HEK293 (cell line): ENCODE data around the gene LRP8.

Experiments used
- EGR2 ChIP-seq: fragments of 450-650 bp; formaldehyde crosslinking; IDR thresholded peaks from 2 replicates; pipeline ENCODE4 v1.5.1; 2016; ENCODE audit warnings: low read depth, missing biosample characterization, missing genetic modification characterization
- HOXD13 ChIP-seq: sonication (generic); formaldehyde crosslinking; IDR thresholded peaks from 2 replicates; pipeline ENCODE4 v1.8.0; 2022; ENCODE audit warnings: missing genetic modification reagents, borderline replicate concordance
- KLF1 ChIP-seq: fragments of 450-650 bp; formaldehyde crosslinking; IDR thresholded peaks from 2 replicates; pipeline ENCODE4 v1.5.1; 2016; ENCODE audit warnings: missing biosample characterization, missing genetic modification characterization
- KLF16 ChIP-seq: fragments of 450-650 bp; formaldehyde crosslinking; IDR thresholded peaks from 2 replicates; pipeline ENCODE4 v1.5.1; 2017; ENCODE audit warnings: missing biosample characterization, missing genetic modification characterization
- PRDM4 ChIP-seq: fragments of 450-650 bp; formaldehyde crosslinking; IDR thresholded peaks from 2 replicates; pipeline ENCODE4 v1.5.1; 2017; ENCODE audit warnings: missing biosample characterization, missing genetic modification characterization
- TCF7L2 ChIP-seq: IDR thresholded peaks from 2 replicates; pipeline ENCODE4 v1.6.1; 2011; ENCODE audit warnings: low read depth, mild to moderate bottlenecking, inconsistent platforms, low read length, moderate library complexity, borderline replicate concordance
- ZBTB17 ChIP-seq: fragments of 450-650 bp; formaldehyde crosslinking; IDR thresholded peaks from 2 replicates; pipeline ENCODE4 v1.5.1; 2016; ENCODE audit warnings: missing biosample characterization, missing genetic modification characterization
- ZBTB21 ChIP-seq: fragments of 450-650 bp; formaldehyde crosslinking; IDR thresholded peaks from 2 replicates; pipeline ENCODE4 v1.5.1; 2017; ENCODE audit warnings: missing biosample characterization, missing genetic modification characterization
- ZFHX2 ChIP-seq: fragments of 450-650 bp; formaldehyde crosslinking; conservative IDR thresholded peaks from 2 replicates; pipeline ENCODE4 v1.5.1; 2016; ENCODE audit warnings: missing biosample characterization, missing genetic modification characterization
- ZNF148 ChIP-seq: fragments of 450-650 bp; formaldehyde crosslinking; IDR thresholded peaks from 2 replicates; pipeline ENCODE4 v1.5.0; 2017; ENCODE audit warnings: missing biosample characterization, missing genetic modification characterization, borderline replicate concordance
- ZNF302 ChIP-seq: fragments of 450-650 bp; formaldehyde crosslinking; IDR thresholded peaks from 2 replicates; pipeline ENCODE4 v1.5.1; 2016; ENCODE audit warnings: missing biosample characterization, missing genetic modification characterization, low read depth
- ZNF354C ChIP-seq: fragments of 450-650 bp; formaldehyde crosslinking; IDR thresholded peaks from 2 replicates; pipeline ENCODE4 v1.5.1; 2016; ENCODE audit warnings: missing biosample characterization, missing genetic modification characterization, low read depth, borderline replicate concordance
- ZNF404 ChIP-seq: fragments of 450-650 bp; formaldehyde crosslinking; IDR thresholded peaks from 2 replicates; pipeline ENCODE4 v1.5.1; 2017; ENCODE audit warnings: missing biosample characterization, missing genetic modification characterization
- ZNF48 ChIP-seq: fragments of 450-650 bp; formaldehyde crosslinking; IDR thresholded peaks from 2 replicates; pipeline ENCODE4 v1.5.1; 2016; ENCODE audit warnings: missing biosample characterization, missing genetic modification characterization
- ZNF510 ChIP-seq: fragments of 450-650 bp; formaldehyde crosslinking; IDR thresholded peaks from 2 replicates; pipeline ENCODE4 v1.5.1; 2018; ENCODE audit warnings: mild to moderate bottlenecking, missing genetic modification characterization, missing biosample characterization; ENCODE audit not compliant: insufficient replicate concordance
- ZNF768 ChIP-seq: fragments of 450-650 bp; formaldehyde crosslinking; IDR thresholded peaks from 2 replicates; pipeline ENCODE4 v1.5.1; 2018; ENCODE audit warnings: missing biosample characterization, mild to moderate bottlenecking, missing genetic modification characterization
- ZNF792 ChIP-seq: fragments of 450-650 bp; formaldehyde crosslinking; IDR thresholded peaks from 2 replicates; pipeline ENCODE4 v1.5.1; 2016; ENCODE audit warnings: missing biosample characterization, missing genetic modification characterization
- ZNF837 ChIP-seq: fragments of 450-650 bp; formaldehyde crosslinking; IDR thresholded peaks from 2 replicates; pipeline ENCODE4 v1.5.1; 2016; ENCODE audit warnings: missing biosample characterization, missing genetic modification characterization
- ZXDB ChIP-seq: fragments of 450-650 bp; formaldehyde crosslinking; IDR thresholded peaks from 2 replicates; pipeline ENCODE4 v1.5.1; 2016; ENCODE audit warnings: missing biosample characterization, missing genetic modification characterization
- TF ChIP-seq, protein P1 (sequence below): fragments of 450-650 bp; formaldehyde crosslinking; IDR thresholded peaks from 2 replicates; pipeline ENCODE4 v1.5.1; 2016; ENCODE audit warnings: missing biosample characterization, missing genetic modification characterization
- TF ChIP-seq, protein P2 (sequence below): fragments of 450-650 bp; formaldehyde crosslinking; conservative IDR thresholded peaks from 2 replicates; pipeline ENCODE4 v1.5.1; 2016; ENCODE audit warnings: low read depth, missing biosample characterization, missing genetic modification characterization

Gene LRP8

GRCh38 chr1:53316424-53316765 lies 11.5 kb downstream of the LRP8 start (continued):
- TF ChIP-seq, protein P1, sequence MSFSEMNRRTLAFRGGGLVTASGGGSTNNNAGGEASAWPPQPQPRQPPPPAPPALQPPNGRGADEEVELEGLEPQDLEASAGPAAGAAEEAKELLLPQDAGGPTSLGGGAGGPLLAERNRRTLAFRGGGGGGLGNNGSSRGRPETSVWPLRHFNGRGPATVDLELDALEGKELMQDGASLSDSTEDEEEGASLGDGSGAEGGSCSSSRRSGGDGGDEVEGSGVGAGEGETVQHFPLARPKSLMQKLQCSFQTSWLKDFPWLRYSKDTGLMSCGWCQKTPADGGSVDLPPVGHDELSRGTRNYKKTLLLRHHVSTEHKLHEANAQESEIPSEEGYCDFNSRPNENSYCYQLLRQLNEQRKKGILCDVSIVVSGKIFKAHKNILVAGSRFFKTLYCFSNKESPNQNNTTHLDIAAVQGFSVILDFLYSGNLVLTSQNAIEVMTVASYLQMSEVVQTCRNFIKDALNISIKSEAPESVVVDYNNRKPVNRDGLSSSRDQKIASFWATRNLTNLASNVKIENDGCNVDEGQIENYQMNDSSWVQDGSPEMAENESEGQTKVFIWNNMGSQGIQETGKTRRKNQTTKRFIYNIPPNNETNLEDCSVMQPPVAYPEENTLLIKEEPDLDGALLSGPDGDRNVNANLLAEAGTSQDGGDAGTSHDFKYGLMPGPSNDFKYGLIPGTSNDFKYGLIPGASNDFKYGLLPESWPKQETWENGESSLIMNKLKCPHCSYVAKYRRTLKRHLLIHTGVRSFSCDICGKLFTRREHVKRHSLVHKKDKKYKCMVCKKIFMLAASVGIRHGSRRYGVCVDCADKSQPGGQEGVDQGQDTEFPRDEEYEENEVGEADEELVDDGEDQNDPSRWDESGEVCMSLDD (tag by site-specific recombination) = no peak
- TF ChIP-seq ZNF768 = no peak
- no peak for TF ChIP-seq TCF7L2
- no peak for TF ChIP-seq ZNF792 (tag by site-specific recombination)
- no peak for TF ChIP-seq KLF16
- TF ChIP-seq ZNF48 = no peak
- no peak for TF ChIP-seq KLF1 (tag by site-specific recombination)
- TF ChIP-seq, protein P2, sequence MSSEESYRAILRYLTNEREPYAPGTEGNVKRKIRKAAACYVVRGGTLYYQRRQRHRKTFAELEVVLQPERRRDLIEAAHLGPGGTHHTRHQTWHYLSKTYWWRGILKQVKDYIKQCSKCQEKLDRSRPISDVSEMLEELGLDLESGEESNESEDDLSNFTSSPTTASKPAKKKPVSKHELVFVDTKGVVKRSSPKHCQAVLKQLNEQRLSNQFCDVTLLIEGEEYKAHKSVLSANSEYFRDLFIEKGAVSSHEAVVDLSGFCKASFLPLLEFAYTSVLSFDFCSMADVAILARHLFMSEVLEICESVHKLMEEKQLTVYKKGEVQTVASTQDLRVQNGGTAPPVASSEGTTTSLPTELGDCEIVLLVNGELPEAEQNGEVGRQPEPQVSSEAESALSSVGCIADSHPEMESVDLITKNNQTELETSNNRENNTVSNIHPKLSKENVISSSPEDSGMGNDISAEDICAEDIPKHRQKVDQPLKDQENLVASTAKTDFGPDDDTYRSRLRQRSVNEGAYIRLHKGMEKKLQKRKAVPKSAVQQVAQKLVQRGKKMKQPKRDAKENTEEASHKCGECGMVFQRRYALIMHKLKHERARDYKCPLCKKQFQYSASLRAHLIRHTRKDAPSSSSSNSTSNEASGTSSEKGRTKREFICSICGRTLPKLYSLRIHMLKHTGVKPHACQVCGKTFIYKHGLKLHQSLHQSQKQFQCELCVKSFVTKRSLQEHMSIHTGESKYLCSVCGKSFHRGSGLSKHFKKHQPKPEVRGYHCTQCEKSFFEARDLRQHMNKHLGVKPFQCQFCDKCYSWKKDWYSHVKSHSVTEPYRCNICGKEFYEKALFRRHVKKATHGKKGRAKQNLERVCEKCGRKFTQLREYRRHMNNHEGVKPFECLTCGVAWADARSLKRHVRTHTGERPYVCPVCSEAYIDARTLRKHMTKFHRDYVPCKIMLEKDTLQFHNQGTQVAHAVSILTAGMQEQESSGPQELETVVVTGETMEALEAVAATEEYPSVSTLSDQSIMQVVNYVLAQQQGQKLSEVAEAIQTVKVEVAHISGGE (tag by site-specific recombination) = no peak
- no peak for TF ChIP-seq ZXDB (tag by site-specific recombination)
- no peak for TF ChIP-seq PRDM4 (tag by site-specific recombination)
- no peak for TF ChIP-seq ZNF148
- no peak for TF ChIP-seq ZNF837 (tag by site-specific recombination)
- no peak for TF ChIP-seq ZNF510 (tag by site-specific recombination)
- TF ChIP-seq ZBTB17 (tag by site-specific recombination) = peak; percentile 4; the same call in 1 of the 2 replicates
- TF ChIP-seq ZNF404 = no peak
- no peak for TF ChIP-seq ZNF302 (tag by site-specific recombination)
- TF ChIP-seq ZNF354C (tag by site-specific recombination) = no peak
- TF ChIP-seq ZFHX2 (tag by site-specific recombination) = 0 out of 2 replicates have a peak, but pooled peaks have one; percentile 7
- no peak for TF ChIP-seq HOXD13 (CRISPR knock-in tag)
- no peak for TF ChIP-seq ZBTB21 (tag by site-specific recombination)
- peak; percentile 15; the same call in 1 of the 2 replicates for TF ChIP-seq EGR2
